C4-2B (cell line): ENCODE measurements around the gene FGF18.
"Not testable (repeated sequence)": the region's sequence is repeated elsewhere in the genome, so short reads cannot be mapped to it uniquely, and the experiment has no call there.

ENCODE experiments used
- H3K27ac ChIP-seq: fragments of 450-650 bp; 2 replicates; pipeline ENCODE4 v1.5.1; 2017
- ZFX ChIP-seq: fragments of 450-650 bp; IDR thresholded peaks from 2 replicates; pipeline ENCODE4 v1.6.1; 2017
- TF ChIP-seq, protein P1 (sequence below): fragments of 450-650 bp; conservative IDR thresholded peaks from 2 replicates; pipeline ENCODE4 v1.5.1; 2017; ENCODE audit warnings: mild to moderate bottlenecking

The FGF18 gene

GRCh38 chr5:171392585-171393159 lies 26.8 kb upstream of the FGF18 start:
- no peak overlapping the region for H3K27ac ChIP-seq
- TF ChIP-seq, protein P1, sequence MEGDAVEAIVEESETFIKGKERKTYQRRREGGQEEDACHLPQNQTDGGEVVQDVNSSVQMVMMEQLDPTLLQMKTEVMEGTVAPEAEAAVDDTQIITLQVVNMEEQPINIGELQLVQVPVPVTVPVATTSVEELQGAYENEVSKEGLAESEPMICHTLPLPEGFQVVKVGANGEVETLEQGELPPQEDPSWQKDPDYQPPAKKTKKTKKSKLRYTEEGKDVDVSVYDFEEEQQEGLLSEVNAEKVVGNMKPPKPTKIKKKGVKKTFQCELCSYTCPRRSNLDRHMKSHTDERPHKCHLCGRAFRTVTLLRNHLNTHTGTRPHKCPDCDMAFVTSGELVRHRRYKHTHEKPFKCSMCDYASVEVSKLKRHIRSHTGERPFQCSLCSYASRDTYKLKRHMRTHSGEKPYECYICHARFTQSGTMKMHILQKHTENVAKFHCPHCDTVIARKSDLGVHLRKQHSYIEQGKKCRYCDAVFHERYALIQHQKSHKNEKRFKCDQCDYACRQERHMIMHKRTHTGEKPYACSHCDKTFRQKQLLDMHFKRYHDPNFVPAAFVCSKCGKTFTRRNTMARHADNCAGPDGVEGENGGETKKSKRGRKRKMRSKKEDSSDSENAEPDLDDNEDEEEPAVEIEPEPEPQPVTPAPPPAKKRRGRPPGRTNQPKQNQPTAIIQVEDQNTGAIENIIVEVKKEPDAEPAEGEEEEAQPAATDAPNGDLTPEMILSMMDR, result no peak; the same call in 1 of the 2 replicates
- no peak for TF ChIP-seq ZFX

- H3K27ac ChIP-seq, result no peak overlapping the region
- TF ChIP-seq, protein P1, result no peak
- TF ChIP-seq ZFX, result no peak
These were observed 24.4 kb upstream of the FGF18 start for GRCh38 chr5:171395042-171395441.

GRCh38 chr5:171396583-171396982 lies 22.9 kb upstream of the FGF18 start:
- H3K27ac ChIP-seq, result not testable (repeated sequence)

- TF ChIP-seq, protein P1, result no peak
- no peak for TF ChIP-seq ZFX
- H3K27ac ChIP-seq, result no peak overlapping the region
These were observed 22.3 kb upstream of the FGF18 start for GRCh38 chr5:171397190-171397589.

GRCh38 chr5:171397599-171397998 lies 21.8 kb upstream of the FGF18 start:
- TF ChIP-seq, protein P1, result no peak
- no peak for TF ChIP-seq ZFX
- no peak overlapping the region for H3K27ac ChIP-seq

GRCh38 chr5:171398660-171399059 lies 20.8 kb upstream of the FGF18 start:
- not testable (repeated sequence) for H3K27ac ChIP-seq

DNA sequence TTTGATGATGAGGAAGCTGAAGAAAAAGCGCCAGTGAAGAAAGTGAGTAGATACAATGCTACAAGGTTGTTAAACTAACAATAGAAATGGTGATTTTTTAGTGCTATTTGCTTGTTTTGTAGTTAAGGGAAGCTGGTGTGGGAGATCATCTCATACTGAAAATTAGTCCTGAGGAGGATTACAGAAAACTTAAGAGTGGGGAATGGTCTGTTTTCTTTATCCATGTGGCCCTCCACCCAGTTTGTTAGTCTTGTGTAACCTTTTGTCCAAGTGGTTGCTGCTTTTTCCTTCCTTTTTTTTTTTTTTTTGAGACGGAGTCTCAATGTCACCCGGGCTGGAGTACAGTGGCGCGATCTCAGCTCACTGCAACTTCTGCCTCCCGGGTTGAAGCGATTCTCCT lies 19.3 kb upstream of the FGF18 start:
- H3K27ac ChIP-seq, result no peak overlapping the region
- TF ChIP-seq ZFX, result no peak
- TF ChIP-seq, protein P1, result no peak

GRCh38 chr5:171401167-171401947 lies 18.1 kb upstream of the FGF18 start:
- TF ChIP-seq, protein P1, result no peak
- TF ChIP-seq ZFX, result no peak
- H3K27ac ChIP-seq, result no peak overlapping the region

- H3K27ac ChIP-seq, result not testable (repeated sequence)
These were observed 16.7 kb upstream of the FGF18 start for GRCh38 chr5:171402751-171403150.
